Endodermal cell (in vitro differentiated cells): ENCODE results near the gene GNB3. TPM values are rescaled to one million over a fixed set of nuclear protein-coding genes. Genes with fewer than 3 reads are reported as not detected.

Experiments used
- DNase-seq: peaks from one replicate; pipeline ENCODE4 v3.0.0-alpha.2; 2017
- H3K27ac ChIP-seq: 2 replicates; pipeline ENCODE4 v1.5.1; 2013; ENCODE audit warnings: mild to moderate bottlenecking, low read depth, low read length, moderate library complexity
- H3K27me3 ChIP-seq: 2 replicates; pipeline ENCODE4 v1.6.1; 2013; ENCODE audit warnings: mild to moderate bottlenecking, low read length, moderate library complexity; ENCODE audit not compliant: insufficient read depth, control insufficient read depth, poor library complexity, severe bottlenecking
- H3K36me3 ChIP-seq: 2 replicates; pipeline ENCODE4 v1.7.0; 2013; ENCODE audit warnings: mild to moderate bottlenecking, low read length, moderate library complexity; ENCODE audit not compliant: control insufficient read depth, insufficient read depth
- H3K4me1 ChIP-seq: one replicate; pipeline ENCODE4 v1.7.0; 2013; ENCODE audit warnings: low read length; ENCODE audit not compliant: control insufficient read depth, insufficient read depth
- H3K4me3 ChIP-seq: 2 replicates; pipeline ENCODE4 v1.5.1; 2013; ENCODE audit warnings: mild to moderate bottlenecking, low read length, moderate library complexity
- H3K9ac ChIP-seq: 2 replicates; pipeline ENCODE4 v1.6.1; 2013; ENCODE audit warnings: mild to moderate bottlenecking, low read length, moderate library complexity; ENCODE audit not compliant: poor library complexity, severe bottlenecking; ENCODE audit errors: extremely low read depth
- H3K9me3 ChIP-seq: 2 replicates; pipeline ENCODE4 v1.6.1; 2013; ENCODE audit warnings: mild to moderate bottlenecking, low read length, moderate library complexity; ENCODE audit not compliant: control insufficient read depth
- H3K27ac Mint-ChIP-seq: 2 replicates; pipeline ENCODE4 v1.8.0; 2020; ENCODE audit warnings: mixed read lengths
- H3K27me3 Mint-ChIP-seq: 2 replicates; pipeline ENCODE4 v1.8.0; 2021; ENCODE audit warnings: mild to moderate bottlenecking, mixed read lengths; ENCODE audit not compliant: insufficient read depth
- H3K36me3 Mint-ChIP-seq: 2 replicates; pipeline ENCODE4 v1.8.0; 2020; ENCODE audit warnings: low read depth, mixed read lengths
- H3K4me1 Mint-ChIP-seq: 2 replicates; pipeline ENCODE4 v1.8.0; 2020; ENCODE audit warnings: mixed read lengths
- H3K4me3 Mint-ChIP-seq: 2 replicates; pipeline ENCODE4 v1.8.0; 2020; ENCODE audit warnings: mild to moderate bottlenecking, moderate library complexity, mixed read lengths
- H3K9me3 Mint-ChIP-seq: 2 replicates; pipeline ENCODE4 v1.8.0; 2020; ENCODE audit warnings: mild to moderate bottlenecking, mixed read lengths
- CTCF ChIP-seq: fragments of 200-600 bp; sonication (generic); conservative IDR thresholded peaks from 2 replicates; pipeline ENCODE4 v1.5.0; 2021; ENCODE audit warnings: antibody characterized with exemption, mild to moderate bottlenecking
- WGBS, 2 experiments: methylation state at CpG; one replicate each; pipeline versions ENCODE4 v1.1.5 to v1.1.7; 2013; ENCODE audit warnings: missing lambda C conversion rate in 2 of 2, mixed read lengths in 1 of 2; ENCODE audit not compliant: insufficient coverage in 1 of 2, insufficient read length in 1 of 2; 5-methylcytosine and 5-hydroxymethylcytosine counted together
- total RNA-seq, 2 donors: library from RNA; stranded (reverse); fragmentation: NEBNext Ultra II Directional in 1 of 2; extraction: Animal tissue kit (Norgen Biotek cat#: 25700) in 1 of 2; gene quantifications; 2 replicates in 1 of 2; 3 replicates in 1 of 2; pipeline ENCODE4 v1.2.1, GENCODE V29; 2021

The GNB3 gene
- total RNA-seq, 2 donors from 2014 or later, result 10.0 to 17.1 TPM

- H3K9ac ChIP-seq, result no peak overlapping the region
- DNase-seq, result no peak
- H3K9me3 ChIP-seq, result no peaks in the 10 kb centered on the region
- H3K27ac ChIP-seq, result no peak overlapping the region
- Mint-ChIP-seq H3K4me3 (no peak overlapping the region), H3K4me1 (peaks cover 13% of the 10 kb centered on the region), H3K27me3 (peaks cover 6% of the 10 kb centered on the region), H3K36me3 (peaks cover 11% of the 10 kb centered on the region), H3K27ac (no peak overlapping the region), H3K9me3 (peaks cover 10% of the 10 kb centered on the region)
- no peak overlapping the region for H3K4me3 ChIP-seq
- H3K36me3 ChIP-seq, result no peaks in the 10 kb centered on the region
- H3K27me3 ChIP-seq, result no peaks in the 10 kb centered on the region
- peaks cover 4% of the 10 kb centered on the region for H3K4me1 ChIP-seq
- TF ChIP-seq CTCF, result no peak
- 94 to 100% methylated on average over 1 to 3 of the region's 3 CpGs for WGBS, 2 experiments
Observed at GRCh38 chr12:6894321-6894720, 53.6 kb downstream of the GNB3 start.

Other genes starting within 250 kb of the GNB3 start
- gene CHD4, start 233.5 kb upstream of the GNB3 start, total RNA-seq, result 100 to 1,000 TPM; 276 to 385 TPM
- gene LPAR5, start 205.0 kb upstream of the GNB3 start, total RNA-seq, result under 1 TPM; 0.24 to 0.73 TPM
- 1 to 10 TPM; 1.9 to 3.9 TPM for gene ACRBP, start 193.5 kb upstream of the GNB3 start, total RNA-seq
- gene ING4, start 177.8 kb upstream of the GNB3 start, total RNA-seq, result 10 to 100 TPM; 30.5 to 60.3 TPM
- 100 to 1,000 TPM in 1 of 2 donors, 10 to 100 TPM in 1; 74.4 to 146 TPM for gene ZNF384, start 151.6 kb upstream of the GNB3 start, total RNA-seq
- gene PIANP, start 140.1 kb upstream of the GNB3 start, total RNA-seq, result 1 to 10 TPM; 2.6 to 7.1 TPM
- 10 to 100 TPM; 43.3 to 69.2 TPM for gene COPS7A, start 116.9 kb upstream of the GNB3 start, total RNA-seq
- 100 to 1,000 TPM; 219 to 393 TPM for gene MLF2, start 87.8 kb upstream of the GNB3 start, total RNA-seq
- gene PTMS, start 74.6 kb upstream of the GNB3 start, total RNA-seq, result 100 to 1,000 TPM; 637 to 888 TPM
- gene LAG3, start 68.4 kb upstream of the GNB3 start, total RNA-seq, result 1 to 10 TPM; 1.9 to 7.3 TPM
- 1 to 10 TPM in 1 of 2 donors, under 1 TPM in 1; 0.77 to 1.3 TPM for gene CD4, start 51.4 kb upstream of the GNB3 start, total RNA-seq
- 10 to 100 TPM; 14.7 to 15.0 TPM for gene GPR162, start 19.1 kb upstream of the GNB3 start, total RNA-seq
- gene P3H3, start 12.5 kb upstream of the GNB3 start, total RNA-seq, result 10 to 100 TPM; 58.4 to 63.1 TPM
- gene CDCA3, start 10.4 kb downstream of the GNB3 start, total RNA-seq, result 10 to 100 TPM; 53.1 to 63.9 TPM
- gene USP5, start 11.2 kb downstream of the GNB3 start, total RNA-seq, result 100 to 1,000 TPM; 120 to 257 TPM
- 1,000 to 10,000 TPM in 1 of 2 donors, 100 to 1,000 TPM in 1; 805 to 1,294 TPM for gene TPI1, start 26.6 kb downstream of the GNB3 start, total RNA-seq
- gene SPSB2, start 32.4 kb downstream of the GNB3 start, total RNA-seq, result 10 to 100 TPM; 34.6 to 36.5 TPM
- gene LRRC23, start 63.9 kb downstream of the GNB3 start, total RNA-seq, result 10 to 100 TPM in 1 of 2 donors, 1 to 10 TPM in 1; 7.8 to 11.5 TPM
- gene ENO2, start 73.7 kb downstream of the GNB3 start, total RNA-seq, result 100 to 1,000 TPM; 104 to 139 TPM
- 100 to 1,000 TPM; 111 to 244 TPM for gene ATN1, start 87.0 kb downstream of the GNB3 start, total RNA-seq
- gene RNU7-1, start 102.9 kb downstream of the GNB3 start, total RNA-seq, result not detected
- 100 to 1,000 TPM; 141 to 257 TPM for gene C12orf57, start 103.1 kb downstream of the GNB3 start, total RNA-seq
- gene PTPN6, start 110.4 kb downstream of the GNB3 start, total RNA-seq, result 10 to 100 TPM; 35.7 to 68.0 TPM
- gene PHB2, start 129.7 kb downstream of the GNB3 start, total RNA-seq, result 100 to 1,000 TPM; 260 to 512 TPM
- 100 to 1,000 TPM in 1 of 2 donors, 10 to 100 TPM in 1; 61.1 to 115 TPM for gene EMG1, start 130.0 kb downstream of the GNB3 start, total RNA-seq
- 10 to 100 TPM; 33.6 to 86.7 TPM for gene LPCAT3, start 177.6 kb downstream of the GNB3 start, total RNA-seq
- gene C1S, start 219.8 kb downstream of the GNB3 start, total RNA-seq, result 10 to 100 TPM; 13.4 to 14.3 TPM